ELF-1 (cell line): ENCODE data around the gene DDX23.
"Not testable (repeated sequence)": the region's sequence is repeated elsewhere in the genome, so short reads cannot be mapped to it uniquely, and the experiment has no call there.

ENCODE experiments used
- DNase-seq: peaks from one replicate; pipeline ENCODE4 v3.0.0-alpha.2; 2016; ENCODE audit warnings: low read depth, low spot score

DDX23 gene

GRCh38 chr12:48851883-48852733 lies at the start of gene DDX23:
Gene DDX23, minus strand, starts transcription at chr12:48852163. Its CDS starts 6,381 bp downstream, at chr12:48845782.
- peak; percentile 98 for DNase-seq

- DNase-seq, result no peak
Measured at GRCh38 chr12:48901278-48901677, 49.3 kb upstream of the DDX23 start.

DNA sequence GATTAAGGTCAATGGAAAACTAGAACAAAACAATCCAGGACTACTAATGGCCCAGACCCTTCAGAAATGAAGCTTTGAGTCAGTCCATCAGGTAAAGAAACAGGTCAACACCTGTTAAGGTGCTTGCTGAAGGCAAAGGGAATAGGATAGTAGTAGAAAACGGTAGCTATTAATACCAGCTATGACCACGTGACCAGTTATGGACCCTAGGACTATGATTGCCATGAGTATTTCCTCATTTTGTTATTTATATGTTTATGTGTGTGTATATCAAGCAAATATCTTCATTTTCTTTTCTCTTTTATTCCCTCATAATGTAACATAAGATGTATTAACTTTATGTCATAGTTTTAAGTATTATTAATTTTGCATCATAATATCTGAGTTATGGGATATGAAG lies 47.7 kb upstream of the DDX23 start:
- no peak for DNase-seq

DNA sequence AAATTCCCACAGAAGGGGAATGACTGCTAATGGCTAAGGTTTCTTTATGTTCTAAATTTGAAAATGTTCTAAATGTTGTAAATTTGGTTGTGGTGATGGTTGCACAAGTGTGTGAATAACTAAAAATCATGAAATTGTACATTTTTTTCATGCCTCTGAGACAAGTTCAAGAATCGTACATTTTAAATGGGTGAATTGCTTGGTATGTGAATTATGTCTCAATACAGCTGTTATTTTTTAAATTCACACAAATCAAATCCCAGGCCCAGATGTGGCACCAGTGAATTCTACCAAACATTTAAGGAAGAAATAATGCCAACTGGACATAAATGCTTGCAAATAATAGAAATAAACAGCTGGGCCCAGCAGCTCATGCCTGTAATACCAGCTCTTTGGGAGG lies 42.3 kb upstream of the DDX23 start:
- DNase-seq, result no peak

DNA sequence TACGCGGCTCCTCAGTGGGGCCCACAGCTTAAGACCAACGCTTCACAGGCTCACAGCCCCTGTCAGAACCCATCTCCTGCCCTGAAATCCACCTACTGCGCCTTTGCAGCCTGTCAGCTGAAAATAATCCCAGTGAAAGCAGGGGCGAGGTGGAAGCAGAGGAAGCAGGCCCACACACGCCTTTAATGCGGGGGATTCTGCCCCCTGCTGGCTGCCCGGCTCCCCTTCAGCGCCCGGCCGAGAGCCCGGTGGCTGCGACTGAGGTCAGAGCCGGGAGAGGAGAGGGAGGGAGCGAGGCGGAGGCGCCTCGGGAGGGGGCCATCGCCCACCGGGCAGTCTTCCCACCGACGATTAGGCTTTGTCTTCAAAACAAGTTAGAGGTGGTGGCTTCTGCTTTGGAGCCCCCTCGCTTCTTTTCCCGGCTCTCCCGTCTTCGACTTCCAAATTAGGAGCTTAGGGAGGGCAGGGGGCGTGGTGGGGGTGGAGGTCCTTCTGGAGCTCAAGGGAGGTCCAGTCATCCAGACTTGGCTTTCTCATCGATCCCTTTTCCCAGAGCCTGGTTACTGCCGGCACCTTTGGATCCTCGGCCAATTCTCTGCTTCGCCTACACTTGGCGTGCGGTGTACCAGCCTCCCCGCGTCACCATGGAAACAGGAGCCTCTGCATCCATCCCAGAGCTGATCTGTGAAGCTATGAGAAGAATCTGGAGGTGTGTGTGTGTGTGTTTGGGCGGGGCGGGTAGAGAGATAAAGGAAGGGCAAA lies 38.9 kb upstream of the DDX23 start:
- peak; percentile 97 for DNase-seq

- DNase-seq, result no peak
Measured at GRCh38 chr12:48889679-48890078, 37.7 kb upstream of the DDX23 start.

GRCh38 chr12:48883305-48884161 lies 31.6 kb upstream of the DDX23 start:
- DNase-seq, result peak; percentile 92

- DNase-seq, result no peak
Measured at GRCh38 chr12:48882972-48883304, 31.0 kb upstream of the DDX23 start.

DNA sequence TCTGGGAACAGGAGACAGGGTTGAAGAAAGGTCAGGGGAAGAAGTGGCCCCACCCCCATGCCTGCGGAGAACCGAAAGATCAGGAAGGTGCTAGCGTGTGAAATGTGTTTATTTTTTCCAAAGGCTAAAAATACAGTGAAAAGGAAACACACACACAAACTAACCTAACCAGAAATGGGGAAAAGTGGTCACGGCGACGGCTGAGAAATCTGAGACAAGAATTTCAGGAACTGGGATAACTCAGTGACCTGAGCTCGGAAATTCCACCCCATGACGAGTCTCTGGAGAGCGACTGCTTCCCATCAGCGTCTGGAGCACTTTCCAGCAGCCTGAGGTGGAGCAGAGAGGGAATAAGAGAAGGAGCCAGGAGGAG lies 30.3 kb upstream of the DDX23 start:
- DNase-seq, result peak; percentile 80

GRCh38 chr12:48881686-48882314 lies 29.8 kb upstream of the DDX23 start:
- DNase-seq, result peak; percentile 46

DNA sequence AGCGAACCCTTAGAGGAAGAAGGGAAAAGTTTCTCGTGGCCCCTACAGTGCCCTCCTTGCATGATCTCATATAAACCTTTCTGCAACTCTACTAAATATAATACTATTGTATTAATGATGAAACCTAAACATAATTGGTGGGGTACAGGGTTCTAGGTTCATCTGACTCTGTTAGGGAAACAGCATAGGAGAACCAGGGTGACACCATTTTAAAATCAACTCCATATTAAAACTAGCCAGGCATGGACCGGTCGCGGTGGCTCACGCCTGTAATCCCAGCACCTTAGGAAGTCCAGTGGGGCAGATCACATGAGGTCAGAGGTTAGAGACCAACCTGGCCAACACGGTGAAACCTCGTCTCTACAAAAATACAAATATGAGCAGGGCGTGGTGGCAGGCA lies 28.7 kb upstream of the DDX23 start:
- no peak for DNase-seq

GRCh38 chr12:48878548-48878947 lies 26.6 kb upstream of the DDX23 start:
- no peak for DNase-seq

DNA sequence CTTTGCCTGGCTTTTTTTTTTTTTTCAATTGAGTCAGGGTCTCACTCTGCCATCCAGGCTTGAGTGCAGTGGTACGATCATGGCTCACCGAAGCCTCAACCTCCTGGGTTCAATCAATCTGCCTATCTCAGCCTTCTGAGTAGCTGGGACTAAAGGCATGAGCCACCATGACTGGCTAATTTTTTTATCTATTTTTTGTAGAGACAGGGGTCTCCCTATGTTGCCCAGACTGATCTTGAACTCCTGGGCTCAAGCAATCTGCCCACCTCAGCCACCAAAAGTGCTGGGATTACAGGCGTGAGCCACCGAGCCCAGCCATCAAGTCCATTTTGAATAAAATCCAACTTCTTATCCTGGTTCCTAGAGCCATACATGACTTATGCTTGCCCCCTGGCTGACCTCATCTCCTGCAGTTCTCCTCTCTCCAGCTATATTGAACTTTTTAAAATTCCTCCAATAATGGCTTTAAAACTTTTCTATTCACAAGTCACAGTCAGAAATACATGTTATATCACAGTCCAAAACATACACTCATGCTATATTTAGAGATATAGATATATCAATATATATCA lies 24.1 kb upstream of the DDX23 start:
- DNase-seq, result no peak

DNA sequence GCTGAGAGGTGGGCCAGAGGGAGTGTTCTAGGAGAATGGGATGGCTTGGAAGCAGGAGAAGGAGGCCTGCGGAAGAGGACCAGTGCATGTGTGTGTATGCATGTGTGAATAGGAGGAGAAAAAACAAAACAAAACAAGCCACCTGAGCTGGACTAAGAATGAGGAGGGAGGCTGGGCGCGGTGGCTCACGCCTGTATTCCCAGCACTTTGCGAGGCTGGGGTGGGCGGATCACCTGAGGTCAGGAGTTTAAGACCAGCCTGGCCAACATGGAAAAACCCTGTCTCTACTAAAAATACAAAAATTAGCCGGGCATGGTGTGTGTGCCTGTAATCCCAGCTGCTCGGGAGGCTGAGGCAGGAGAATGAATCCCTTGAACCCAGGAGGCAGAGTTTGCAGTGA lies 21.6 kb upstream of the DDX23 start:
- not testable (repeated sequence) for DNase-seq

- DNase-seq, result no peak
Measured at GRCh38 chr12:48873096-48873495, 21.1 kb upstream of the DDX23 start.

- DNase-seq, result no peak
Measured at GRCh38 chr12:48869191-48869590, 17.2 kb upstream of the DDX23 start.

DNA sequence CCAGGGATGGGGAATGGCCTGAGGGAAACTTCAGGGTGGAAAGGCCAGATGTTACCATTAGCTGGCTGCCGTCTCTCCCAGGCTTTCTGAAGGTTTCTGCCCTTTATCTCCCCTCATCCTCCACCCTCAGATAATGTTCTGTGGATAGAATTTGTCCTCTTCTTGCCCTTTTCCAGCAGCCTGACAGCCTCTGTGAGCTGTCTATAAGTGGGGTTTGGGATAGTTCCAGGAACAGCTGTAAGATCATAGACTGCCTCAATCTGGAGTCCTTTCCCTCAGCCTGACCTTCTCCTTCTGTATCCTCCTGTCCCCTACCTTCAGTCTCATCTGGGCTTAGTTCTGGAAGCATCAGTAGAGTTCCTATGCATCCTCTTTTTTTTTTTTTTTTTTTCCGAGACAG lies 16.5 kb upstream of the DDX23 start:
- no peak for DNase-seq

DNA sequence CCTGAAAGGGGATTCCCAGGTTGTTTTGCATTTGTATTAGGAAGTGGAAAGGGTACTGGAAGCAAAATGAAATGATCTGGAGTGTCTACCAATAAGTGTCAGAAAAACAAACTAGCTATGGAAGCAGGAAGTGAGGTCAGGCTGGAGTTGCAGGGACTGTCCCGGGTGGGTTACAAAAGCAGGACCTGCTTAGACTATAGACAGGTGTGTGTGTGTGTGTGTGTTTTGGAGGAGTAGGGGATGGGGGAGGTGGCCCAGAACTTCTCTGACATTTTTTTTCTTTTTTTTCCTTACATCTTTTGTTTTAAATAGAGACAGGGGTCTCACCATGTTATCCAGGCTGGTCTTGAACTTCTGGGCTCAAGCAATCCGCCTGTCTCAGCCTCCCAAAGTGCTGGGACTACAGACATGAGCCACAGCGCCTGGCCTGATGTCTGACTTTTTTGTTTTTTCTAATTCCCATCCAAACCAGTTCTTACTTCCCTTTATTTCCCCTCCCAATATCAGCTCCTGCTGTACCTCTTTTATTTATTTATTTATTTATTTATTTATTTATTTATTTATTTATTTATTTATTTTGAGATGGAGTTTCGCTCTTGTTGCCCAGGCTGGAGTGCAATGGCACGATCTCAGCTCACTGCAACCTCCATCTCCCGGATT lies 14.2 kb upstream of the DDX23 start:
- no peak for DNase-seq

GRCh38 chr12:48865281-48866051 lies 13.5 kb upstream of the DDX23 start, which contains the start of gene RND1:
Gene RND1, minus strand, starts transcription at chr12:48865870. Its CDS starts 103 bp downstream, at chr12:48865767.
- peak; percentile 97 for DNase-seq

DNA sequence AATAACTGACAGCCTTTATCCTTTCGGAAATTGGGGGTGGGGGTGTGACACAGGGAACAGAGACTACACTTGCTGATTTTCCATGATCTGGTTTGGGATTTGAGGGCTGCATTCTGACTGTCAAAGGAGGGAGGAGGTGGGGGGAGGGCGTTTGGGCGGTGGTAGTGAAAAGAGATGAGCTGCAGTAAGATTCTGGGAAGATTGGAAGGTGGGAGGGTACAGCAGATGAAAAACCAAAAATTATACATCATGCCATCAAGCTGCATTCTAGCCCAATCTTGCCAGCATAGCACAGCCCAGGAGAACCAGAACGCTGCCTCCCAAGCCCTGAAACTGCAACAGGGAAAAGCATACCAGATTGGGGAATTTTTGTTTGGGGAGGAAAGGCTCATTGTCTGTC lies 11.3 kb upstream of the DDX23 start:
- DNase-seq, result no peak
